NCI-H2196 treated with DMSO at 0.1 percent for 48 hours (cell line): ENCODE results near the gene CFAP251.

Source experiments
- DNase-seq: peaks from one replicate; lab custom pipeline; 2025; ENCODE audit not compliant: unreplicated experiment; lab: John Stamatoyannopoulos, UW

The CFAP251 gene

DNA sequence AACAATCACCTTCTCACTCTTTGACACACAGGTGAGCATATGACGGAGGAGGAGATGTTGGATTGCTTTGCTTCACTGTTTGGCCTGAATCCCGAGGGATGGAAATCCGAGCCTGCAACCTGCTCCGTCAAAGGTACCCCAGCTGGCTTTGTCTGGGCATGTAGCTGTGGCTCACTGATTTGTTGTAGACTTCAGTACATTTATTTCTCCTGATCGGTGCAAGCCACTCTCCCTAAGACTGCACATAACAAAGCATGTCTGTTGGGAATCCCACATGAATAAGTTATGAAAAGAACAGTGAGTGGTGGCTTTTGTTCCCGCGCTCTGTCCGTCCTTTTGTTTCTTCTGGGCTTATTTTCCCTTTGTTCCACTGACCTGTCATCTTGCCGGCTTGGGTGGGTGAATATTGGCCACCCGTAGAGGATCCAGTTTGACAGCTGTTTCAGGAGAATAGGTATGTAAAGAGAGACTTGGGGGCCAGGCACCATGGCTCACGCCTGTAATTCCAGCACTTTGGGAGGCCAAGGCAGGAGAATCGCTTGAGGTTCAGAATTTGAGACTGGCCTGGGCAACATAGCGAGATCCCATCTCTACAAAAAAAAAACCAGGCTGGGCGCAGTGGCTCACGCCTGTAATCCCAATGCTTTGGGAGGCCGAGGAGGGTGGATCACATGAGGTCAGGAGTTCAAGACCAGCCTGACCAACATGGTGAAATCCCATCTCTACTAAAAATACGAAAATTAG is 83.2 kb downstream of the CFAP251 start:
- peak; percentile 67 for DNase-seq

- no peak for DNase-seq
These were observed 85.5 kb downstream of the CFAP251 start for GRCh38 chr12:122003651-122004611.

GRCh38 chr12:122004633-122005071 is 86.3 kb downstream of the CFAP251 start:
- DNase-seq, result no peak

- no peak for DNase-seq
These were observed 86.9 kb downstream of the CFAP251 start for GRCh38 chr12:122005252-122005776.

DNA sequence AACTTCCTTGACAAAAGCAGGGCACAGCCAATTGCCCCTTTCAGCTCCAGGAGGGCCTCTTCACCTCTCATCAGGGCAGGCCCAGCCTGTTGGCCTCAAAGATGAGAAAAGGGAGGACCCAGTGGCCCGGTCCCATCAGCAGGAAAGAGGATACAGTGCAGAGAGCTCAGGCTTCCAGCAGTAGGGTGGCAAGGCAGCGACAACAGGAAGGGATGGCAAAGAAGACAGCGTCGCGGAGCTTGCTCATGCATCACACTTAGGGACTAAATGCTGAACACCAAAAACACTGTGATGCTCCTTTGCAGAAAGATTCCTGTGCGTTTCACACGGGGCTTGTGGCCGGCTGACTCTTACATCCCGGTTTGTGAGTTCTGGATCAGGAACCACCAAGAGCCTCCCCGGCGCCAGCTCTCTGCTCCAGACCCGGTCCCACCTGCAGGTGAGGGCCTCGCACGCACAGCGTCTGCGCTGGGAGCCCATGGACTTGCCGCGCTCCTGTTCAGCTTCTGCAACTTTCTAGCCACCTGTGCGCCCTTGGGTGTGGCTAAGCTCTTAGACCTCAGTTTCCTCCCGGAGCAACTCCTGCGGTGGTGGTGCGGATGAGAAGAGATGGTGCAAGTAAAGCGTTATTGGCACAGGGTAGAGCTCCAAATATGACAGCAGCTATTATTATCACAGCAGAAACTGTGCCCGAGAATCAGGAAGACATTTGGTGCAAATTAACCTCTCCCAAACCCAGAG is 88.0 kb downstream of the CFAP251 start:
- no peak for DNase-seq

- no peak for DNase-seq
These were observed 91.3 kb downstream of the CFAP251 start for GRCh38 chr12:122009741-122010140.

GRCh38 chr12:122012184-122012583 is 93.8 kb downstream of the CFAP251 start:
- no peak for DNase-seq

DNA sequence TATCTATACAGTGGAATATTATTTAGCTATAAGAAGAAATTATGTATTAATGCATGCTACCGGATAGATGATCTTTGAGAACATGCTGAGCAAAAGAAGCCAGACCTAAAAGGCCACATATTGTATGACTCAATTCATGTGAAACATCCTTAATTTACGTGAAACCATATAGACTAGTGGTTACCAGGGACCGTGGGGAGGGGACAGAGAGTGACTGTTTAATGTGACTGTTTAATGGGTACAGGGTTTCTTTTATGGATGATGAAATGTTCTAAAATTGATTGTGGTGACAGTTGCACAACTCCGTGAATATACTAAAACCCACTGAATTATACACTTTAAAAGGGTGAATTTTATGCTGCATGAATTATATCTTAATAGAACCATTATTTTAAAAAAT is 94.7 kb downstream of the CFAP251 start:
- DNase-seq, result no peak

DNA sequence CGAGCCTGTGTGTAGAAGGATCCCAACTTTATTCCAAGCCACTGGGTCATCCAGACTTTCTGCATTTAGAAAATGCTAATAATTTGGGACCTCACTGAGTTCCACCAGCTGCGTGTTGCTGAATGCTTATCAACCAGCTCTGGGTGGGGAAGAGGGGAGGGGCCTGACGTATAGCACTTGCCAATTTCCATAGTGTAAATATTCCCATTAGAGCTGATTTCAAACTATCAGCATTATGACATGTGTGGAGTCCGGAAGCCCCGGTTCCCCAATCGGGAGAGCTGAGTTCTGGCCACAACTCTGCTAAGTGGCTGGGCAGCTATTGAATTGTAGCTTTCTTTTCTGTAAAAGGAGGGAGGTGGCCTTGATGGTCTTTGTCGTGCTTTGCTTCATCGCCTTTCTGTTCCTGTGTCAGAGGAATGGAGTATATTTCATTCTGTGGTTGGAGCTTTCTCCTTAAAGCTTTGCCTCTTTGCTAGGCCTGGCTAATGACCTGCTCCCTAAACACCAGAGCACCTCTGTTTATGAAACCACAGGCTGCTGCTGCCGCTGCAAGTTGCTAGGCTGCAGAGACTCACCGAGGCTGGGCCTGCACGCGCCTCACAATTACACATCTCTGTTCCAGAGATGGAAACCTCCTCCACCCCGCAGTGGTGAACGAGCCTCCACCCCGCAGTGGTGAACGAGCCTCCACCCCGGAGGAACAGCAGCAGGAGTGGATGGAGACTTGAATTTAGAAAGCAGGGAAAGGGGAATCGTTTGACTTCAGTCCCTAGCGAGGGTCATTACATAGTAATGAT is 95.6 kb downstream of the CFAP251 start:
- no peak for DNase-seq

- DNase-seq, result no peak
These were observed 96.4 kb downstream of the CFAP251 start for GRCh38 chr12:122014781-122015180.

DNA sequence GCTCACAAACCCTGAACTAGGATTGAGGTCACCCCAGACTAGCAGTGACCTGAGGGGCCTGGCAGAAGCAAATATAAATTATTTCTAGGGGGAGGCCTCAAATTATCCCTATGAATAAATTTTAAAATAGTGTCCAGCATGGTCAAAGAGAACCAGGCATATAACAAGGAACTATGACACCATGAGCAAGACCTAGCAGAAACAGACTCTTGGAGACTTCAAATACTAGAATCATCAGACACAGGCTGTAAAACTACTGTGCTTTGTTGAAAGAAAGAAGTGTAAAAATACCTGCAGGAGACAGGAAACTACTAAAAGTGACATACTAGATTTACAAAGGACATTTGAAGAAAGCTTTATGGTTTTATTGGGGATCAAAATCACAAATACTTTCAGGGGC is 100.1 kb downstream of the CFAP251 start:
- no peak for DNase-seq

DNA sequence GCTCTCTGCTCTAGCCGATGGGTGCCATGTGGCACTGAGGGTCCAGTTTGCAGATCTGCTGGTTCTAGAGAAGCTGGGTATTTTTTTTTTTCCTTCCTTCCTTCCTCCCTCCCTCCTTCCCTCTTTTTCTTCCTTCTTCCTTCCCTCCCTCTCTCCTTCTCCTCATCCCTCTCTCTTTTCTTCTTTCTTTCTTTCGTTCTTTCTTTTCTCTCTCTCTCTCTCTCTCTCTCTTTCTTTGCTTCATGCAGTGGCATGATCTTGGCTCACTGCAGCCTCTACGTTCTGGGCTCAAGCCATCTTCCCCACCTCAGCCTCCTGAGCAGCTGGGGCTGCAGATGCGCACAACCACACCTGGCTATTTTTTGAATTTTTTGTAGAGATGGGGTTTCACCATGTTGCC is 100.5 kb downstream of the CFAP251 start:
- no peak for DNase-seq

- no peak for DNase-seq
These were observed 102.4 kb downstream of the CFAP251 start for GRCh38 chr12:122020795-122021192.

DNA sequence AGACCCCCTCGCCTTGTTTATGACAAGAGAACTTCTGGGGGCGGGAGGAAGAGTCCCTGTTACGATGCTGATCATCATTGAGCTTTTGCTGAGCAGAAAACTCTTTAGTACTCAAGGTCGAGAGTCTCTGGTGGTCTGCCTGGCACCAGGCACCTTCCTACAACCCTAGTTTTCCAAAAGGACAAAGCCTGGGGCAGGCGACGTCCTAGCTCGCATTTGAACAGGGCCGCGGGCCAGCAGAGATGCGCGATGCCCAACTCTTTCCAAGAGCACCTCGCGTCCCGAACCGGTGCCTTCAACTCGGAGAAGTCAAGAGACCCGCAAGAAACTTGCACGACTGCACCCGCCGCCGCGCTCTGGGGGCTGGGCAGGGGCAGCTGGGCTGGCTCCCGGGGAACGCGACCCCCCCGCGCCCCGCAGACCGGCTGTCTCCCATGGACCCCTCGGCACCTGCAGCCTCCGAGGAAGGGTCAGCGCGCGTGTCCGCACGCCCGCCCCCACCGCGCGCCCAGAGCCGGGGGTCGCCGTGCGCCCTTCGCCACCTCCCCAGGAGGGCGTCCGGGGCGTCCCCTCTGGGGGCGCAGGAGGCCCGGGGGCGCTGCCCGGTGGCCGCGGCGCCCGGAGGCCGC is 102.9 kb downstream of the CFAP251 start:
- no peak for DNase-seq

DNA sequence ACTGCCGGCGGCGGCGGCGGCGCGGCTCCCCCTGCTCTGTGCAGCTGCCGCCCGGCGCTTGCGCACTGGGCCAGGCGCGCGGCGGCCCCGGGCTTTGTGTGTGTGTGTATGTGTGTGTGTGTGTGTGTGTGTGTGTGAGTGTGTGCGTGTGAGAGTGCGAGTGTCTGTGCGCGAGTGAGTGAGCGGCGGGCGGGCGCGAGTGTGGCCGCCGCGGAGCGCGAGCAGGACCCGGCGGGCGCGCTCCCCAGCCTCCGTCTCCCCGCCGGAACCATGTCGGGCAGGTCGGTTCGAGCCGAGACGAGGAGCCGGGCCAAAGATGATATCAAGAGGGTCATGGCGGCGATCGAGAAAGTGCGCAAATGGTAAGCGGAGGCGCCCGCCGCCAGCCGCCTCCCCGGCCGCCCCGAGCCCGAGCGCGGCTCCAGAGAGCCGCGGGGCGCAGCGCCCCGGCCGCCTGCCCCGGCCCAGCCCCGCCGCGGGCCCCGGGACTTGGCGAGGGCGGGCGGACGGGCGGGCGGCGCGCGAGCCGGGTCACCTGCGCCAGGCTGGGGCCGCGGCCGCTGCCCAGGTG is 103.5 kb downstream of the CFAP251 start, which contains the start of gene BCL7A:
BCL7A (plus strand) TSS at position 63 of the 571 bp plus-strand sequence; CDS start at position 271, 208 bp downstream.
- peak; percentile 40 for DNase-seq

DNA sequence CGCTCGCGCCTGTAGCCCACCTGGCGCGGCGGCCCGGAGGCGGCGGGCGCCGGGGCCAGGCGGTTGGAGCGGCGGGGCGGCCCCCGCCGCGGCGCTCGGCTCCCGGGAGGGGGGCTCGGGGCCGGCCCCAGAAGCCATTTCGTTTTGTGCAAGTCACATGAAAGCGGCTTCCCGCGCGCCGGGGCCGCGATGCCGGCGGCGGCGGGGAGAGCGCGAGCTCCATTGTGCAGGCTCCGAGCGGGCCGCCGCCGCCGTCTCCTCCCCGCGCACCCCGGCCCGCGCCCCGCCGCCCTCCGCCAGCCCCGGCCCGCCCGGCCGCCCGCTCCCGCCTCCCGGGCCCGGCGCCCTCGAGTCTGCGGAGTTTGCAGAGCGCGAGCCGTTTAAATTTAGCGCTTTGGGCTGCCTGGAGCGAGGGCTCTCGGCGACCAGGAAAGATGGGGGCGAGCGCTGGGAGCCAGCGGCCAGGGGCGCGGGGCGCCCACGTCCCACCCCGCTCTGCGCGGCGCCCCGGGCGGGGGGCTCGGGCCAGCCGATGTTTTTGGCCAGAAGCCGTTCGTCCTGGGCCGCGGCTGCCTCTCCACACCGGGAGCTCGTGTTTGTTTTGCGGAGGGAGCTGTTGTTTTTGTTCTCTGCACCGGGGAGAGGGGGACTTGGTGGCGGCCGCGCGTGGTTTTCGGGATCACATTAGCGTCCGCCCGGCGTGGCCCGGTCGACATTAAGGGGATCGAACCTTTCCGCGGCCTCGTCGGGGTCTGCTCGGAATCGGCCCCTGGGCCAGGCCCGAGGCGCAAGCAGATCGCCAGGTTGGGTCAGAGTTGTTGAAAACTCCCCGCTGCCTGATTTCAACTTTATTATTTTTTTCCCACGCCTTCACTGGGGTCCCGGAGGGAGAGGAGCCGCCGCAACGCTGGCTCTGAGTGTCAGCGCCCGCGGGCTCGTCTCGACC is 104.3 kb downstream of the CFAP251 start:
- no peak for DNase-seq

DNA sequence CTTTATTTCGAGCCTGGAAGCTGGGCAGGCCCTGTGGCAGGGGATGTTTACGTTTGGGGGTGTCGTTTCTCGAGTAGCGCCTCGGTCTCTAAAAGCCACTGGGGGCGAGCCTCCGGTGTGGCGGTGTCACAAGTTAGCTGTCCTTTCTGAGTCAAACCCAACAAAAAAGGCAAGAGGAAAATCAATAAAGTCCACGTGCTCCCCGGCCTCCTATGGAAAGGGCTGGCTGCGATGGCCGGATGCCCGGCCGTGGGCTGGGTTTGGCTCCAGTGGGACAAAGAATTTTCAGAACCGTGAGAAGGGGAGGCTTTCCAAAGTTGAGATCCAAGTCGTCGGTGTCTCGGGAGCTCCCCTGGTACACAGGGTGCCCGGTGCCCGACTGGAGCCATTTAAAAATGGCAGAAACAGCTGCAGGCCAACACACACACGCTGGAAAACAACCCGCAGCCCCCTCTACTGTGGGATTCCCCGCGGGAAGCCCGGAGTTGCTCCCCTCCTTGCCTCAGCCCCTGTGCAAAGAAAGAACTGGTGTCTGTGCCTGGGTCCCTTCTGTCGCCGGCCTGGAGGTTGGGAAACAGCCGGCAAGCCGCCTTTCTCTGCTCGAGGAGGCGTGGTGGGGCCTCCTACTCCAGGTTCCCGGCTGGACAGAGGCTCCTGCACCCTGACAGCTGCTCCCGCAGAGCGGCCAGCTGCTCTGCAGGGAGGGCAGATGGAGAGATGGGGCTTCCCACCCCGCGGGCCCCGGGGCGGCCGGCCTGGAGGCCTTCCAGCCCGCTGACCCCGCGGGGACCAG is 105.1 kb downstream of the CFAP251 start:
- peak; percentile 41 for DNase-seq
